ENCODE results near the gene BRME1. TPM values are rescaled to one million over a fixed set of nuclear protein-coding genes. Genes with fewer than 3 reads are reported as not detected.

Gene BRME1
- total RNA-seq, 2 donors from 2014 or later, result 3.7 TPM; not detected in 1

- peak overlapping the region; percentile 96 for H3K4me3 ChIP-seq
- TF ChIP-seq CTCF (IDR thresholded peaks at IDR 0.05), result no peak
- H3K27ac ChIP-seq, result peak overlapping the region; percentile 100
- no peaks in the 10 kb centered on the region for H3K27me3 ChIP-seq (replicated peaks; ENCODE audit: insufficient read depth)
- H3K9me3 ChIP-seq, result no peaks in the 10 kb centered on the region
- ATAC-seq (ENCODE audit: insufficient number of reproducible peaks, low FRiP score, low read depth) (peak; percentile 6), DNase-seq (ENCODE audit: low spot score) (no peak)
- H3K4me1 ChIP-seq (ENCODE audit: control insufficient read depth in 1 of 2, low read depth in 2 of 2), result peaks cover 46 to 53% of the 10 kb centered on the region in 2 donors
- H3K36me3 ChIP-seq, result peaks cover 24% of the 10 kb centered on the region
Measured at GRCh38 chr19:13839938-13840304, 66.0 kb downstream of the BRME1 start.

- peak; percentile 65 for DNase-seq (ENCODE audit: low spot score)
- peak overlapping the region; percentile 96 for H3K4me3 ChIP-seq
- no peaks in the 10 kb centered on the region for H3K27me3 ChIP-seq (replicated peaks; ENCODE audit: insufficient read depth)
- H3K27ac ChIP-seq, result peak overlapping the region; percentile 100
- peaks cover 52 to 59% of the 10 kb centered on the region in 2 donors for H3K4me1 ChIP-seq (ENCODE audit: control insufficient read depth in 1 of 2, low read depth in 2 of 2)
- peaks cover 29% of the 10 kb centered on the region for H3K36me3 ChIP-seq
- TF ChIP-seq CTCF (IDR thresholded peaks at IDR 0.05), result peak; percentile 16
- ATAC-seq (ENCODE audit: insufficient number of reproducible peaks, low FRiP score, low read depth), result peak; percentile 24
- H3K9me3 ChIP-seq, result no peaks in the 10 kb centered on the region
Measured at GRCh38 chr19:13839130-13839937, 66.6 kb downstream of the BRME1 start.

- Histone ChIP-seq H3K27me3 (replicated peaks; ENCODE audit: insufficient read depth) (no peaks in the 10 kb centered on the region), H3K36me3 (peaks cover 34% of the 10 kb centered on the region), H3K4me1 (ENCODE audit: control insufficient read depth in 1 of 2, low read depth in 2 of 2) (peaks cover 53 to 59% of the 10 kb centered on the region in 2 donors), H3K9me3 (no peaks in the 10 kb centered on the region), H3K4me3 (peak overlapping the region; percentile 96), H3K27ac (peak overlapping the region; percentile 100)
- no peak for TF ChIP-seq CTCF (IDR thresholded peaks at IDR 0.05)
- ATAC-seq (ENCODE audit: insufficient number of reproducible peaks, low FRiP score, low read depth), result no peak
- DNase-seq (ENCODE audit: low spot score), result no peak
Measured at GRCh38 chr19:13838435-13839129, 67.3 kb downstream of the BRME1 start.

GRCh38 chr19:13835791-13836723 is 69.9 kb downstream of the BRME1 start:
- ATAC-seq (ENCODE audit: insufficient number of reproducible peaks, low FRiP score, low read depth), result no peak
- TF ChIP-seq CTCF (IDR thresholded peaks at IDR 0.05), result no peak
- DNase-seq (ENCODE audit: low spot score), result no peak

More at GRCh38 chr19:13835791-13836723, 69.9 kb downstream of the BRME1 start:
- Histone ChIP-seq H3K4me3 (peak overlapping the region; percentile 96), H3K27me3 (replicated peaks; ENCODE audit: insufficient read depth) (no peaks in the 10 kb centered on the region), H3K4me1 (ENCODE audit: control insufficient read depth in 1 of 2, low read depth in 2 of 2) (peaks cover 49 to 65% of the 10 kb centered on the region in 2 donors), H3K27ac (peak overlapping the region; percentile 100), H3K36me3 (peaks cover 41% of the 10 kb centered on the region), H3K9me3 (no peaks in the 10 kb centered on the region)
